Fibroblast of lung (primary cell): ENCODE measurements around the gene SLC6A17. TPM values are rescaled to one million over a fixed set of nuclear protein-coding genes. Genes with fewer than 3 reads are reported as not detected.

Experiments
- DNase-seq, 2 donors: peaks; one replicate each; pipeline versions ENCODE4 v3.0.0 to v3.0.0-alpha.2; 2010; ENCODE audit warnings: low read depth in 2 of 2
- H2AFZ ChIP-seq: 2 replicates; pipeline ENCODE4 v1.5.1; 2012; ENCODE audit warnings: low read length, control low read depth, inconsistent platforms
- H3K27ac ChIP-seq: 2 replicates; pipeline ENCODE4 v1.5.1; 2011; ENCODE audit warnings: low read length, control low read depth; ENCODE audit not compliant: insufficient read depth
- H3K27me3 ChIP-seq: 2 replicates; pipeline ENCODE4 v1.5.1; 2011; ENCODE audit warnings: mild to moderate bottlenecking, low read length; ENCODE audit not compliant: control insufficient read depth, insufficient read depth
- H3K36me3 ChIP-seq: 2 replicates; pipeline ENCODE4 v1.5.1; 2011; ENCODE audit warnings: low read length; ENCODE audit not compliant: control insufficient read depth, insufficient read depth
- H3K4me1 ChIP-seq: 2 replicates; pipeline ENCODE4 v1.5.1; 2011; ENCODE audit warnings: low read length; ENCODE audit not compliant: control insufficient read depth, insufficient read depth; ENCODE audit errors: extremely low read depth
- H3K4me2 ChIP-seq: 2 replicates; pipeline ENCODE4 v1.5.1; 2011; ENCODE audit warnings: low read length, control low read depth; ENCODE audit not compliant: insufficient read depth; ENCODE audit errors: extremely low read depth
- H3K4me3 ChIP-seq, 4 experiments: fragments of 200-600 bp in 1 of 4; sonication (generic) in 1 of 4; replicated peaks in 1 of 4; 2 replicates each; pipeline ENCODE4 v1.5.1; 2011 to 2016; ENCODE audit warnings: low read length in 4 of 4, low read depth in 3 of 4, mild to moderate bottlenecking in 3 of 4, control low read depth in 2 of 4, inconsistent platforms in 1 of 4, mixed read lengths in 1 of 4; ENCODE audit not compliant: insufficient read depth in 1 of 4; ENCODE audit errors: control extremely low read depth in 1 of 4
- H3K79me2 ChIP-seq: 2 replicates; pipeline ENCODE4 v1.5.1; 2012; ENCODE audit warnings: mild to moderate bottlenecking, low read length, inconsistent platforms; ENCODE audit not compliant: control insufficient read depth, insufficient read depth
- H3K9ac ChIP-seq: 2 replicates; pipeline ENCODE4 v1.5.1; 2011; ENCODE audit warnings: mild to moderate bottlenecking, low read length, control low read depth; ENCODE audit not compliant: insufficient read depth
- H3K9me3 ChIP-seq: 2 replicates; pipeline ENCODE4 v1.5.1; 2012; ENCODE audit warnings: low read depth, low read length; ENCODE audit not compliant: control insufficient read depth, insufficient read depth
- H4K20me1 ChIP-seq: 2 replicates; pipeline ENCODE4 v1.5.1; 2011; ENCODE audit warnings: low read length; ENCODE audit not compliant: control insufficient read depth, insufficient read depth; ENCODE audit errors: extremely low read depth
- CTCF ChIP-seq, 2 donors: IDR thresholded peaks in 1 of 2; conservative IDR thresholded peaks in 1 of 2; 1 replicate in 1 of 2; 2 replicates in 1 of 2; pipeline ENCODE4 v1.5.1; 2011 to 2012; ENCODE audit warnings: low read length in 2 of 2, control low read depth in 1 of 2, inconsistent platforms in 1 of 2, low read depth in 1 of 2, mild to moderate bottlenecking in 1 of 2
- EZH2 ChIP-seq: IDR thresholded peaks from 2 replicates; pipeline ENCODE4 v1.5.1; 2012; ENCODE audit warnings: low read length, control low read depth, mild to moderate bottlenecking; ENCODE audit errors: missing control alignments
- polyA plus RNA-seq, 2 donors: library from polyadenylated mRNA; depleted of rRNA in 1 of 2; stranded (reverse) in 1 of 2; unstranded in 1 of 2; fragments of >200 nt; gene quantifications; 2 replicates each; pipeline ENCODE4 v1.2.1, GENCODE V29; 2011 to 2012; ENCODE audit warnings: missing spikeins in 1 of 2
- total RNA-seq: library from RNA; depleted of rRNA; stranded (reverse); fragments of >200 nt; gene quantifications from 2 replicates; pipeline ENCODE4 v1.2.1, GENCODE V29; 2014

SLC6A17 gene
- total and polyA plus RNA-seq, 2 donors (not counting 1 experiment from before 2014, with no cell fraction given): under 0.01 to 0.14 TPM

- TF ChIP-seq EZH2 (no peak), CTCF (conservative IDR thresholded peaks at IDR 0.05 in 1 of 2, IDR thresholded peaks at IDR 0.05 in 1 of 2; ENCODE audit: low read depth in 1 of 2, low read length in 2 of 2) (no peak)
- H3K4me2 ChIP-seq: no peak overlapping the region
- DNase-seq: no peak
These were observed 14.5 kb downstream of the SLC6A17 start for GRCh38 chr1:110164725-110165350.

GRCh38 chr1:110165761-110166231 lies 15.5 kb downstream of the SLC6A17 start:
- no peak for DNase-seq
- Histone ChIP-seq H3K79me2 (no peaks in the 10 kb centered on the region), H3K9me3 (no peaks in the 10 kb centered on the region), H3K27me3 (peaks cover 5% of the 10 kb centered on the region), H3K4me2 (no peak overlapping the region), H3K27ac (no peak overlapping the region), H3K4me3 (no peak overlapping the region), H4K20me1 (no peaks in the 10 kb centered on the region), H2AFZ (no peak overlapping the region), H3K4me1 (no peaks in the 10 kb centered on the region), H3K36me3 (no peaks in the 10 kb centered on the region), H3K9ac (no peak overlapping the region)
- TF ChIP-seq EZH2 (no peak), CTCF (conservative IDR thresholded peaks at IDR 0.05 in 1 of 2, IDR thresholded peaks at IDR 0.05 in 1 of 2; ENCODE audit: low read depth in 1 of 2, low read length in 2 of 2) (no peak)

More at GRCh38 chr1:110164725-110165350, 14.5 kb downstream of the SLC6A17 start:
- Histone ChIP-seq H3K36me3 (no peaks in the 10 kb centered on the region), H3K9ac (no peak overlapping the region), H2AFZ (no peak overlapping the region), H4K20me1 (no peaks in the 10 kb centered on the region), H3K4me3 (no peak overlapping the region), H3K27ac (no peak overlapping the region), H3K9me3 (no peaks in the 10 kb centered on the region), H3K27me3 (peaks cover 5% of the 10 kb centered on the region), H3K79me2 (no peaks in the 10 kb centered on the region), H3K4me1 (no peaks in the 10 kb centered on the region)

- Histone ChIP-seq H3K27ac (no peak overlapping the region), H3K4me1 (no peaks in the 10 kb centered on the region), H3K4me3 (no peak overlapping the region), H3K9ac (no peak overlapping the region), H3K36me3 (no peaks in the 10 kb centered on the region), H3K79me2 (no peaks in the 10 kb centered on the region), H2AFZ (no peak overlapping the region), H3K4me2 (no peak overlapping the region), H4K20me1 (no peaks in the 10 kb centered on the region), H3K9me3 (no peaks in the 10 kb centered on the region), H3K27me3 (peaks cover 5% of the 10 kb centered on the region)
- DNase-seq: no peak
- TF ChIP-seq CTCF (conservative IDR thresholded peaks at IDR 0.05 in 1 of 2, IDR thresholded peaks at IDR 0.05 in 1 of 2; ENCODE audit: low read depth in 1 of 2, low read length in 2 of 2) (no peak), EZH2 (no peak)
These were observed 16.6 kb downstream of the SLC6A17 start for GRCh38 chr1:110166861-110167260.
